IPS DF 19.7 (cell line): ENCODE results near the gene ARHGAP11A.

Source experiments
- DNase-seq: peaks from one replicate; pipeline ENCODE4 v3.0.0-alpha.2; 2013; ENCODE audit warnings: low read depth, low spot score

ARHGAP11A gene

GRCh38 chr15:32685576-32685975 is 70.3 kb downstream of the ARHGAP11A start:
- DNase-seq, result no peak

GRCh38 chr15:32687556-32687955 is 72.3 kb downstream of the ARHGAP11A start:
- DNase-seq, result no peak

DNA sequence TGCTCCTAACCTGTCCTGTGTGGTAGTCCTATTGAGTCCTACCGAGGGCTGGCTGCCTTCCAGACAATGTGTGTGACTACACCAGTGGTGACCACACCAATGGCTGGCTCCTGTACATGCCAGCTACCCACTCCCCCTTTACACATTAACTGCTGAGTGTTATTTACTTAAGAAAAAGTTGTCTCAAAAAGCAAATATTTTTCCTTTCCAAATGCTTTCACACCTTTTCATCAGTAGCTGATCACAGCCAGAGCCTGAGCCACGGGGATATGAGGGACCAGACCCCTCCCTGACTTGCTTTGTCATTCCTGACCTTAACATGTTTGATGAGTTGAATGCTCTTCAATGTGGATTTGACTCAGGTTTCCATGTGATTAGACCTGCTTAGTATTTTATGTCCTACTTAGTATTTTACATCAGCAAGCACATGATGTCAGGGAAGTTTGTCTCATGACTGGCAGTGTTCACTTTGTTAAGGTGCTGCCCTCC is 72.9 kb downstream of the ARHGAP11A start:
- DNase-seq, result no peak
